Measurements from ENCODE around the gene SSR3. TPM values are rescaled to one million over a fixed set of nuclear protein-coding genes. Genes with fewer than 3 reads are reported as not detected.
"Not testable (repeated sequence)": the region's sequence is repeated elsewhere in the genome, so short reads cannot be mapped to it uniquely, and the experiment has no call there.

SSR3 gene
- total RNA-seq, 1 donor from 2014 or later, result 290 TPM

- DNase-seq, result no peak
These were observed 20.7 kb upstream of the SSR3 start for GRCh38 chr3:156575641-156576040.

- DNase-seq, result not testable (repeated sequence)
These were observed 15.0 kb upstream of the SSR3 start for GRCh38 chr3:156569881-156570280.

DNA sequence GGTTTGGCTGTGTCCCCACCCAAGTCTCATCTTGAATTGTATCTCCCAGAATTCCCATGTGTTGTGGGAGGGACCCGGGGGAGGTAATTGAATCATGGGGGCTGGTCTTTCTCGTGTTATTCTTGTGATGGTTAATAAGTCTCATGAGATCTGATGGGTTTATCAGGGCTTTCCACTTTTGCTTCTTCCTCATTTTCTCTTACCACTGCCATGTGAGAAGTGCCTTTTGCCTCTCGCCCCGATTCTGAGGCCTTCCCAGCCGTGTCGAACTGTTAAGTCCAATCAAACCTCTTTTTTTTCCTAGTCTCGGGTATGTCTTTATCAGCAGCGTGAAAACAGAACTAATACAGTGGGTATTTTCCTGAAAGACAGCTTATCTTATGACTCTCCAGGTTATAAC lies 14.1 kb upstream of the SSR3 start:
- not testable (repeated sequence) for DNase-seq

DNA sequence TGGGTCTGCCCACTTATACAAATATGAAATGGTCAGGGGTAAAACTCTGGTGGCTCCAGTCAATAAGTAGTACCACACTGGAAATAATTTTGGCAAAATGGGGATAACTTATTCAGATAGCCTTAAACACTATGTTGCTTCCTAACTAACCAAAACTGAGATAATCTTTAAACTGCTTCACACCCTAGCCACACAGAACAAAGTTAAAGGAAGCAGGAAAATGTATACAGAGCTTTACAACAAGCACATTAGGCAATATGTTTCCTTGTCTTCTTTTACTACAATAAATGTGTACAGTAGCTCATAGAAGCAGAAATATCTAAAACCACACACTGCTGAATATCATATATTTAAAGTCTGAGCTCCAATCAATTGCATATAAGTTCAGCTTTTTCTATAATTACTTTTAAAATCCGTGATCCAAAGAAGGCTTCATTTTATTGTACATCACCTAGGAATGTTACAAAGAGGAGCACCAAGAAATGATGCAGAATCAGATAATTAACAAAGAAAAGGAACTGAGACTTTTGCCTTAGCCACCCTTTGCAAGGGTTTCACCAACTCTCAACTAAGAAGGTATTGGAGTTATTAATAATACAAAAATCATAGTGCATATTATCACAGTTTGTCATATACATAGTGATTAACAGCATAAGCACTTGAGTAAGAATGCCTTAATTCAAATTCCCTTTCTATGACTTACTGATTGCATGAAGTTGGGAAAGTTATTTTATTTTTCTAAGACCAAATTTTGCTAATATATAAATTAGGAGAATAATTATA lies 9.2 kb upstream of the SSR3 start:
- no peak for DNase-seq

GRCh38 chr3:156562486-156562885 lies 7.6 kb upstream of the SSR3 start:
- not testable (repeated sequence) for DNase-seq

- no peak for DNase-seq
These were observed 6.6 kb upstream of the SSR3 start for GRCh38 chr3:156561533-156561932.

- DNase-seq, result no peak
These were observed 4.4 kb upstream of the SSR3 start for GRCh38 chr3:156559321-156559720.

- DNase-seq, result no peak
These were observed 3.5 kb upstream of the SSR3 start for GRCh38 chr3:156558389-156558788.

- no peak for DNase-seq
These were observed 439 bp downstream of the SSR3 start for GRCh38 chr3:156554515-156554841.

DNA sequence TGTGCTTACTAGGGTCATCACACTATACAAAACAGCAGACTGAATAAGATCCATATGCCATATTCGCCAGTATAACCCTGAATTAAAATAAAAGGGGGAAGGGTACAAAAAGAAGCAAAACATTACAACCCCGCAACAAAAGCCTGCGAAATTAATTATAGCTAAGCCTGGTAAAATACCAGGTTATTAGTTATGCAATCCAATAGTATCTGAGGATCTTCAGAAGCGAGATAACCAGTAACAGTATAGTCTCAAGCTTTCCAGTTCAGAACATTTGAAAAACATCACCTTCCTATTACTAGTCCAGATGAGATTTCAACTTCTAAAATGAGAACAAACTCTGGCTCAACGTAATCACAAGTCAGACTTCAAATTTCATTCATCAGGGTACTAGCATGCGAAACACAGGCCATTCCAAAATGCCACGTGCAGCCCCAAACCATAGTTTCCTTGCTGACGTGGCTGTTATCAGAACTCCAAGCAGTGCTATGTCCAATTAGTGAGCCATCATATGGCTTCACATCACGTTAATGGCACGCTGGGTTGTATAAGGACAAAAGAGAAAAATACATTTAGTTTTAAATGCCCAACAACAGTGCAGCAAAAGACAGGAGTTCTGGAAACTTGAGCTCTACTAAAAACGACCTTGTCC lies 1.1 kb downstream of the SSR3 start:
- DNase-seq, result peak; percentile 66

- DNase-seq, result no peak
These were observed 1.9 kb downstream of the SSR3 start for GRCh38 chr3:156552973-156553372.

- peak; percentile 69 for DNase-seq
These were observed 3.2 kb downstream of the SSR3 start for GRCh38 chr3:156551746-156552145.

GRCh38 chr3:156551261-156551660 lies 3.7 kb downstream of the SSR3 start:
- DNase-seq, result peak; percentile 68

GRCh38 chr3:156548902-156549301 lies 6.0 kb downstream of the SSR3 start:
- no peak for DNase-seq

DNA sequence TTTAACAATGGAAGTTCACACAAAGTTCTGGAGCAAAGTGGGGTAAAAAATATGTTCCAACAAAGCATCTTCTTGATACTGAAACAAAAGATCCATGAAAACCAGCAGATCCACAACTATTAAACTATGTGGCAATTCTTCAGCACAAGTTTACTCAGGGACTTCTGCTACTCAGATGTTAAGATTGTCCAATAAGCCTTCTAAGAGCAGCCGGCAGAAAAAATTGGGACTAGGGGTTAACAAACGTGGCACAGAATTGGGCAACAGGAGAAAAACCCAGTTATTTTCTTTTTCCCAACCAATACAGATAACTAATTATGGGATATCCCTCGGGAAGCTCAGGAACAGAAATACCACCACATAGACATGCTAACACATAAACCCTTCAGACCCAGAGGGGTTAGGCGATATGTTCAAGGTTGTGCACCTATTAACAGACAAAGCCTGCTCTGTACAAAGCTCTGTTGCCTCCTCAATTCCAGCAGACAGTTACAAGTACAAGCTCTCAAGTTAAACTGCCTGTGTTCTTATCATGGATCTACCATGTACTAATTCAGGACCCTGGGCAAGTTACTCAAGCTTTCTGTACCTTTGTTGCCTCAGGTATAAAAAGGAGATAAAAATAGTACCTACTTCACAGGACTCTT lies 6.8 kb downstream of the SSR3 start:
- no peak for DNase-seq

GRCh38 chr3:156547637-156548036 lies 7.3 kb downstream of the SSR3 start:
- DNase-seq, result peak; percentile 87

GRCh38 chr3:156543043-156543555 lies 11.8 kb downstream of the SSR3 start:
- DNase-seq, result peak; percentile 79

- DNase-seq, result no peak
These were observed 12.5 kb downstream of the SSR3 start for GRCh38 chr3:156542101-156543042.

DNA sequence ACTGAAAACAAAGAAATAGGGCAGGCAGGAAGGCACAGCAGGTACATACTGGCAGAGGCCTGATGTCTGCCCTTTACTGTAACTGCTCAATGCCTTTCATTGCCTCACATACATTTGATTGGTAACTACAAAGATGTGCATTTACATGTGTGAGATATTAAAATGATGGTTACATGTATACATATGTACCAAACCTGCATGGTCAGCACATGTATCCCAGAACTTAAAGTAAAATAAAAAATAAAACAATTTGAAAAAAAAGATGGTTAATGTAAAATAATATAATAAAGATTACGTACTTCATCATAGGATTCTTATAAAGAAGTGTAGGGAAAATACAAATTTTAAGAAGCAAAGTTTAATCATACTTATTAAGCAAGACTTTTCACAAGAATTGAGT lies 15.1 kb downstream of the SSR3 start:
- DNase-seq, result no peak

DNA sequence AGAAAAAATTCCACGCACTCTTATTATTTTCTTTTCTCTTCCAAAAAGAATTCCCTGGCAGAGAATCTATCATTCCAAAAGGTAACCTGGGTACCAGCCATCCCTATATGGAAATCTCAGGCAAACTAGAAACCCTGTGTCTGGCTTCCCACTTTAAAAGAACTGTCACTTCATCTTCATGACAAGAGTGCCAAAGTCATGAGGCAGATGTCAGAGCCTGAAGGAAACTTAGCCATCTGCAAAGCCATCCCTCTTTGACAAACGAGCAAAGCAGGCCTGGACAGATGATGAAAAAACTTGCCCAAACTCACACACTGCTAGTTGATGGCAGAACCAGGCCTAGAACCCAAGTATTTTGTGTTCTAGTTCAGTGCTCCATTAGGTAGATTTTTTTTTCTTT lies 15.9 kb downstream of the SSR3 start:
- DNase-seq, result no peak

GRCh38 chr3:156536524-156537316 lies 18.2 kb downstream of the SSR3 start:
- DNase-seq, result no peak

DNA sequence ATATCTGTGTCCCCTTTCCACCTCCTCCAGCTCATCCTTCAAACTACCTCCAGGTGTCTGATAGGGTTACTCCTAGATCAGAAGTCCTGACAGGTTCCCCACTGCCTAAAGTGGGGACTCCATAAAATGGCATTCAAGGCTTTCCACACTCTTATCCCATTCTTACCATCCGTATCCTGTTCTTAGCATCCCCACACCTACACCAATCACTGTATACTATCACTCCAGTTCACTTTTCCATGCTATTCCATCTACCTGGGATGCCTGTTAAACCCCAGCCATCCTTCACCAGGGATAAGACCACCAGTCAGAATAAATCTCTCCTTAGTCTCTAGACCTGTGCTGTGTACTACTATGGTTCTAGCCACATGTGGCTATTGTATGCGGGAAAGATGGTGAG lies 19.1 kb downstream of the SSR3 start:
- no peak for DNase-seq

Measured in dermis blood vessel endothelial cell (primary cell).